HepG2 (cell line): ENCODE data around the gene EIF3J. TPM values are rescaled to one million over a fixed set of nuclear protein-coding genes. Genes with fewer than 3 reads are reported as not detected.
A peak's percentile ranks its signal among the peaks of the same experiment; 100 is the strongest.

Experiments used
- ELF1 ChIP-seq: sonication (generic); formaldehyde crosslinking; IDR thresholded peaks from 2 replicates; pipeline ENCODE4 v1.4.0; 2020; ENCODE audit warnings: missing genetic modification reagents
- HBP1 ChIP-seq: IDR thresholded peaks from 2 replicates; pipeline ENCODE4 v1.6.1; 2016; ENCODE audit warnings: low read depth, control low read depth
- IRF9 ChIP-seq: sonication (generic); formaldehyde crosslinking; IDR thresholded peaks from 2 replicates; pipeline ENCODE4 v1.8.0; 2022; ENCODE audit warnings: missing genetic modification reagents, mild to moderate bottlenecking, borderline replicate concordance
- KDM2A ChIP-seq: sonication (generic); formaldehyde crosslinking; IDR thresholded peaks from 2 replicates; pipeline ENCODE4 v1.4.0; 2020; ENCODE audit warnings: low read depth, missing genetic modification reagents, borderline replicate concordance
- NFE2L1 ChIP-seq: sonication (generic); formaldehyde crosslinking; IDR thresholded peaks from 2 replicates; pipeline ENCODE4 v1.4.0; 2020; ENCODE audit warnings: missing genetic modification reagents, mild to moderate bottlenecking, borderline replicate concordance
- RERE ChIP-seq: IDR thresholded peaks from 2 replicates; pipeline ENCODE4 v1.6.1; 2016; ENCODE audit warnings: low read depth, missing genetic modification reagents, missing compliant biosample characterization
- ZBTB1 ChIP-seq: sonication (generic); formaldehyde crosslinking; IDR thresholded peaks from 2 replicates; pipeline ENCODE4 v1.4.0; 2020; ENCODE audit warnings: missing genetic modification reagents, borderline replicate concordance
- ZFYVE20 ChIP-seq: sonication (generic); formaldehyde crosslinking; IDR thresholded peaks from 2 replicates; pipeline ENCODE4 v1.8.0; 2023; ENCODE audit warnings: low read depth, mild to moderate bottlenecking, moderate library complexity, missing genetic modification reagents, borderline replicate concordance
- ZNF160 ChIP-seq: sonication (generic); formaldehyde crosslinking; IDR thresholded peaks from 2 replicates; pipeline ENCODE4 v1.8.0; 2022; ENCODE audit warnings: mild to moderate bottlenecking, inconsistent platforms, missing genetic modification reagents
- ZNF33A ChIP-seq: sonication (generic); formaldehyde crosslinking; IDR thresholded peaks from 2 replicates; pipeline ENCODE4 v1.5.1; 2020; ENCODE audit warnings: missing genetic modification reagents, mild to moderate bottlenecking, moderate library complexity, borderline replicate concordance
- ZNF562 ChIP-seq: sonication (generic); formaldehyde crosslinking; IDR thresholded peaks from 2 replicates; pipeline ENCODE4 v1.8.0; 2022; ENCODE audit warnings: missing genetic modification reagents, borderline replicate concordance
- ZNF761 ChIP-seq: sonication (generic); formaldehyde crosslinking; conservative IDR thresholded peaks from 2 replicates; pipeline ENCODE4 v1.4.0; 2020; ENCODE audit warnings: mild to moderate bottlenecking, missing genetic modification reagents
- ZNF879 ChIP-seq: sonication (generic); formaldehyde crosslinking; IDR thresholded peaks from 2 replicates; pipeline ENCODE4 v1.8.1; 2023; ENCODE audit warnings: missing genetic modification reagents
- polyA plus RNA-seq, 8 experiments: library from polyadenylated mRNA; depleted of rRNA in 3 of 8; stranded (reverse) in 7 of 8; unstranded in 1 of 8; fragments of >200 nt; fragmentation: Illumina TruSeq in 4 of 8; extraction: Trizol in 4 of 8; gene quantifications; 2 replicates each; pipeline versions ENCODE4 v1.2.1 to v1.2.3, GENCODE V29; 2011 to 2016; ENCODE audit warnings: low read depth in 4 of 8, missing spikeins in 1 of 8, mixed read lengths in 1 of 8; ENCODE audit not compliant: insufficient read depth in 1 of 8
- total RNA-seq, 5 experiments: library from RNA; depleted of rRNA; stranded (reverse); fragments of >200 nt; fragmentation: Illumina TruSeq; extraction: Trizol; gene quantifications; 2 replicates each; pipeline ENCODE4 v1.2.3, GENCODE V29; 2016; ENCODE audit warnings: low read depth in 1 of 5
- TF ChIP-seq, protein P1 (sequence below): IDR thresholded peaks from 2 replicates; pipeline ENCODE4 v1.6.1; 2016; ENCODE audit warnings: low read depth
- TF ChIP-seq, protein P2 (sequence below): sonication (generic); formaldehyde crosslinking; IDR thresholded peaks from 2 replicates; pipeline ENCODE4 v1.4.0; 2020; ENCODE audit warnings: missing genetic modification reagents, borderline replicate concordance

EIF3J gene
- total and polyA plus RNA-seq, 2 of the 13 experiments (the other 11 are each of a cell fraction or from before 2014, with no cell fraction given): 51.7 to 69.2 TPM

GRCh38 chr15:44536962-44537734, at the start of gene EIF3J (continued):
- no peak for TF ChIP-seq RERE (CRISPR knock-in tag)
- TF ChIP-seq ZNF879 (CRISPR knock-in tag): peak; percentile 29; the same call in 1 of the 2 replicates
- TF ChIP-seq, protein P1, sequence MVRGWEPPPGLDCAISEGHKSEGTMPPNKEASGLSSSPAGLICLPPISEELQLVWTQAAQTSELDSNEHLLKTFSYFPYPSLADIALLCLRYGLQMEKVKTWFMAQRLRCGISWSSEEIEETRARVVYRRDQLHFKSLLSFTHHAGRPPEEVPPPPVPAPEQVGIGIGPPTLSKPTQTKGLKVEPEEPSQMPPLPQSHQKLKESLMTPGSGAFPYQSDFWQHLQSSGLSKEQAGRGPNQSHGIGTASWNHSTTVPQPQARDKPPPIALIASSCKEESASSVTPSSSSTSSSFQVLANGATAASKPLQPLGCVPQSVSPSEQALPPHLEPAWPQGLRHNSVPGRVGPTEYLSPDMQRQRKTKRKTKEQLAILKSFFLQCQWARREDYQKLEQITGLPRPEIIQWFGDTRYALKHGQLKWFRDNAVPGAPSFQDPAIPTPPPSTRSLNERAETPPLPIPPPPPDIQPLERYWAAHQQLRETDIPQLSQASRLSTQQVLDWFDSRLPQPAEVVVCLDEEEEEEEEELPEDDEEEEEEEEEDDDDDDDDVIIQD (CRISPR knock-in tag): no peak
- peak; percentile 35 for TF ChIP-seq KDM2A (CRISPR knock-in tag)
- TF ChIP-seq, protein P2, sequence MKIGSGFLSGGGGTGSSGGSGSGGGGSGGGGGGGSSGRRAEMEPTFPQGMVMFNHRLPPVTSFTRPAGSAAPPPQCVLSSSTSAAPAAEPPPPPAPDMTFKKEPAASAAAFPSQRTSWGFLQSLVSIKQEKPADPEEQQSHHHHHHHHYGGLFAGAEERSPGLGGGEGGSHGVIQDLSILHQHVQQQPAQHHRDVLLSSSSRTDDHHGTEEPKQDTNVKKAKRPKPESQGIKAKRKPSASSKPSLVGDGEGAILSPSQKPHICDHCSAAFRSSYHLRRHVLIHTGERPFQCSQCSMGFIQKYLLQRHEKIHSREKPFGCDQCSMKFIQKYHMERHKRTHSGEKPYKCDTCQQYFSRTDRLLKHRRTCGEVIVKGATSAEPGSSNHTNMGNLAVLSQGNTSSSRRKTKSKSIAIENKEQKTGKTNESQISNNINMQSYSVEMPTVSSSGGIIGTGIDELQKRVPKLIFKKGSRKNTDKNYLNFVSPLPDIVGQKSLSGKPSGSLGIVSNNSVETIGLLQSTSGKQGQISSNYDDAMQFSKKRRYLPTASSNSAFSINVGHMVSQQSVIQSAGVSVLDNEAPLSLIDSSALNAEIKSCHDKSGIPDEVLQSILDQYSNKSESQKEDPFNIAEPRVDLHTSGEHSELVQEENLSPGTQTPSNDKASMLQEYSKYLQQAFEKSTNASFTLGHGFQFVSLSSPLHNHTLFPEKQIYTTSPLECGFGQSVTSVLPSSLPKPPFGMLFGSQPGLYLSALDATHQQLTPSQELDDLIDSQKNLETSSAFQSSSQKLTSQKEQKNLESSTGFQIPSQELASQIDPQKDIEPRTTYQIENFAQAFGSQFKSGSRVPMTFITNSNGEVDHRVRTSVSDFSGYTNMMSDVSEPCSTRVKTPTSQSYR (CRISPR knock-in tag): no peak; the same call in 1 of the 2 replicates
- TF ChIP-seq ZBTB1 (CRISPR knock-in tag): no peak
- TF ChIP-seq ZNF562 (CRISPR knock-in tag): no peak
- TF ChIP-seq NFE2L1: peak; percentile 87; the same call in 1 of the 2 replicates
- TF ChIP-seq ELF1 (CRISPR knock-in tag): no peak; the same call in 1 of the 2 replicates
- peak; percentile 24 for TF ChIP-seq HBP1 (CRISPR knock-in tag)
- peak; percentile 71; the same call in 1 of the 2 replicates for TF ChIP-seq IRF9 (CRISPR knock-in tag)
- no peak for TF ChIP-seq ZNF160 (CRISPR knock-in tag)
- peak; percentile 94; the same call in 1 of the 2 replicates for TF ChIP-seq ZNF761 (CRISPR knock-in tag)
- no peak for TF ChIP-seq ZNF33A
- peak; percentile 83 for TF ChIP-seq ZFYVE20 (CRISPR knock-in tag)
